HG02610 (cell line): Measurements from ENCODE around the gene WIPF2.

Source experiments
- ATAC-seq: cut with Tn5 transposase; IDR thresholded peaks from one replicate; pipeline ENCODE4 v1.9.1; 2021; ENCODE audit warnings: mild to moderate bottlenecking, moderate library complexity; ENCODE audit not compliant: unreplicated experiment

The WIPF2 gene

DNA sequence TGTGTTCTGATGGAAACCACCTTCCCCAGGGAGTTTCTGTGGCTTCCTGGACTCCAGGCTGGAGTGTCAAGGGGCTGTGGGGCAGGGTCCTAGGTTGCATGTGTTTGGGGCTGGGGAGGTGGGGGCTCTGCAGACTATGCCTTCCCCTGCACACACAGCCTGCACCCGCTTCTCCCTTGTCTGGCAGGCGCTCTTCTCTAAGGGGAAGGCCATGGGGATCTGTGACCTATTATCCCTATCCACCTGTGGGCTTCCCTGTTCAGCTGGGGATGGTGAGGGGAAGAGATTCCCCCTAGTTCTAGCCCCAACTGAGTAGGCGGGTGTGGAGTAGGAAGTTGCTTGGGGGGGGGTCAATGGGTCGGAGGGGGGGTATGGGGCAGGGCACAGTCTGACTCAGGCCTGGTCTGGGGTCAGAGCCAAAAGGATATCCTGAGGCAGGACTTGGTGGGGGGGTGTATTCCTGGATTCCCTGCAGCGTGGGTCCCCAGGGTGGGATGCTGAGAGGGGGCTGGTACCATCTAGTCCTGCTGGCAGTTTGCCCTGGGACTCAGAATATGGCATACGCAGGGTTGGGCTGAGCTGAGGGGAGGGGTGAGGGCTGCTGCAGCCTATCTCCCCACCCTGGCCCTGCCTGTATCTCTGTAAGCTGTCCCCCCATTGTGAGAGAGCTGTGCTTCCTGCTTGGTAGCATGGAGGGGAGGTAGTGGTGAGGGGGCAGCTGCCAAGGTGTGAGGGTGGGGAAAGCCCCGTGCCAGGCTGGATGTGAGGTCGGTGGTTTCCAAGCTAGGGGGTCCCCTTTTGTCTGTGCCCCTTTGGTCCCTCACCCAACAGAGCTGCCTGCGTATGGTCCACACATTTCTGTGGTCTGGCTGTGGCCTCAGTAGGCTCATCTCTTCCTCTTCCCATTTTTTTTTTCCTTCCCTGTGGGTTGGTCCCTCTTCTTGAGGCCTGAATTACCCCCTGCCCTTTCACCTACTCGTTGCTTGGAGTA, 104.6 kb downstream of the WIPF2 start:
- no peak for ATAC-seq

DNA sequence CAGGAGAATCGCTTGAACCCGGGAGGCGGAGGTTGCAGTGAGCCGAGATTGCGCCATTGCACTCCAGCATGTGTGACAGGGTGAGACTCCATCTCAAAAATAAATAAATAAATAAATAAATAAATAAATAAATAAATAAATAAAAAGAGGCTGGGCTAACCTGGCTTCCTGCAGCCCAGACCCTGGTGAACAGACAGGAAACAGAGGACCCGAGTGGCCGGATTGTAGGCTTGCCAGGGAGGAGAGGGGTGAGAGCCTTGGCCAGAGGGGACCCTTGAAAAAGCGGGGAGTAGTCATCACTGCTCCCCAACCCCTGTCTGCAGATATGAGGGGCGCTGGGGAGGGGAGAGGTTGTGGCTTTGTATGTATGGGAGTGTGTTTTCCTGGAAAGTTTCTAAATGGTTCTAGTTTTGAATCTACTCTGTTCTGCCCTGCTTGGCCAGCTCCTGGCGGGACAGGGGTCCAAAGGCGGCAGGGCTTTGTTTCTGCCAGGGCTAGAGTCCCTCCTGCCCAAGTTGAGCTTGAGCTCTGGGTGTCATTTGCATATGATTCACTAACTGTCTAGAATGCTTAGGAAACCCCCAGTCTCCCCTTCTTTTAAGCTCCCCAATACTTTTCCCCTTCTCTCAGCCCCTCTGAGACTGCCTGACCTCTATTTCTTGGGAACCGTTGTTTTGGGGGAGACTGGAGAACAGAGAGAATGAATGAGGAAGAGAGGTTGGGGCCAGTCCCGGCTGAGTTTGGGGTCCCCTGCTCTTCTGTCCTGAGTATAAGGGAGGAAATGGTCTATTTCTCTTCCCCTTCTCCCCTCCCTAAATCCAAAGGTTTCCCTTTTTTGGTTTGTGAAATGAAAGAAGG, 106.3 kb downstream of the WIPF2 start:
- no peak for ATAC-seq

DNA sequence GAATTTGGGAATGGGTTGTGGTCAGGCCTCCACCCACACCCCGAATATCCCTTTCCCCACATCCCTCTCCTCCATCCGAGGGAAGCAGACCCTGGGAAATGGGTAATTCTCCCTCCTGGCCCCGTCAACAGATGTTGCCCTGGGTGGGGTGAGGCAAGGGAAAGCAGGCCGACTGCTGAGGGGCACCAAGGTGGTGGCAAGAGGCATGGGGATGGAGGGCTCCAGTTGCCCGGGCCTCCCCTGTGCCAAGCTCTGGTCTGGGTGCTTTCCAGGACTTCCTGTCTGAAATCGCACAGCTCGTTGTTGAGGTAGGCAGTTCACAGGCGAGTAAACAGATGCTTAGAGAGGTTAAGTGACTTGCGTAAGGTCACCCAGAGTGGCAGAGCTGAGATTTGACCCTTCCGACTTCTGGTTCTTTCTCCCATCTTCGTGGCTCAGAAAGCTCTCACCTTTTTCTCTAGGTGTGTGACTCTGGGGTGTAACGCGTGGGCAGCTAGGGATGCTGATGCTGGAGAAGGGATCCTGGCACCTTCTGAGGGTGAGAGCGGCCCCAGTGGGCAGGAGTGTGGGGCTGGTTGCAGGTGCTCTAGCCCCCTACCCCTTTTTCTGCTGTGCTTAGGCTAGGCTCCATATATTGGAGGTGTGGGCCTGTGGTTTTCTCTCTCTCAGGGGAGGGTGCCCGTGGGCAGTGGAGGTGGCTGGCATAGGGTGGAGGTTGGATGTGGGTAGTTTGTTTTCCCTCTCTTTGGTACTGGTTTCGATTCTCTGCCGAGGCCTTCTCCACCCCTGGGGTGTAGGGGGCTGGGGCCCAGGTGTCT, 107.1 kb downstream of the WIPF2 start:
- ATAC-seq = no peak

DNA sequence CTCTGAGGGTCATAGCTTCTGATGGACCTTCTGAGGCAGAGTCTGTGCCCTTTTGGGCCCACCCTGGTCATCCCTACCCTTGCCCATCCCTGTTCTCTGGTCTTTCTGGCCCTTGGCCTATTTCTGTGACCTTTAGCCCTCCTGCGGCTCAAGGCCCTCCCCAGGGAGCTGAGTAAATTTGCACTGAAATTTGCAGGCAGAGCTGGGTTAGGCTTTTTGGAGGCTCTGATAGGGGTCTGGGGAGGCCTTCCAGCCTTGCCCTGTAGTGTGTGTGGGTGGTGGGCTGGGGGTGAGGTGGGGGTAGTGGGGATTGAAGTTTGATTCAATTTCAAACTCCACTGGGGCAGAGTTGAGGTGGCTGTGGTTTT, 107.7 kb downstream of the WIPF2 start:
- no peak for ATAC-seq

DNA sequence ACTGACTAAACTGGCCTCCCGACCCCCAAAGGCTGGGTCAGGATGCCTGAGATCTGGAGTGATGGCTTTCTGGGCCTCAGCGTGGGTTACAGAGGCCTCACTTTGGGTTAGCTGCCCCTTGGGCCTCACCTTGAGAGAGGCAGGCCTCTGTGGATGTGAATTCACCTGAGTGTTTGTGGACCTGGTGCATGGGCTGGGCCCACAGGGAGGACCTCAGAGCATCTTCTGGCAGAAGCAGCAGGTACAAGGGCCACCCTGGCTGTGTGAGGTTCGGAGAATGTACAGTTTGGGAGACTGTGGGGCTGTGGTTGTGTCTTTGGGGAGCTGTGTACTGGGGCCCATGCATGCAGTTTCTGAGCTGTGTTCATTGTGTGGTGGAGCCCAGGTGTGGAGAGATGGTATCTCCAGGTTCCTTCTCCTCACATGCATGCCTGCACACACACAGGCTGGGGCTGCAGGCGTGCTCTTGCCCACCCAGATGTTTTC, 108.2 kb downstream of the WIPF2 start:
- no peak for ATAC-seq

- no peak for ATAC-seq
Measured at GRCh38 chr17:40327735-40328385, 108.8 kb downstream of the WIPF2 start.

DNA sequence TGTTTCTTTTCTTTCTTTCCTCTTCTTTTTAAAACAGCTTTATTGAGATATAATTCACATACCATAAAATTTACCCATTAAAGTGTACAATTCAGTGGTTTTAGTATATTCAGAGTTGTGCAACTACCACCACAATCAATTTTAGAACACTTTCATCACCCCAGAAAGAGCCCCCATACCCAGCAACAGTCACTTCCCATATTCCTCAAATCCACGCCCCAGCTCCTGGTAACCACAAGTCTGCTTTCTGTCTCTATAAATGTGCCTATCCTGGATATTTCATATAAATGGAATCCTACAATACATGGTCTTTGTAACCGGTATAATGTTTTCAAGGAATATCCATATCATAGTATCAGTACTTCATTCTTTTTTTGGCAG, 109.3 kb downstream of the WIPF2 start:
- ATAC-seq = no peak

- ATAC-seq = no peak
Measured at GRCh38 chr17:40329839-40330794, 111.0 kb downstream of the WIPF2 start.

GRCh38 chr17:40330850-40331470, 111.9 kb downstream of the WIPF2 start:
- no peak for ATAC-seq

- no peak for ATAC-seq
Measured at GRCh38 chr17:40331743-40332641, 112.9 kb downstream of the WIPF2 start.
